Lung (tissue), 16 donors: ENCODE measurements around the gene SCFD1. TPM values are rescaled to one million over a fixed set of nuclear protein-coding genes. Genes with fewer than 3 reads are reported as not detected.

Experiments
- ATAC-seq: fragments of 200-7000 bp; cut with Tn5 transposase; one replicate; pipeline ENCODE4 v1.9.1; 2020; ENCODE audit warnings: moderate number of reproducible peaks; ENCODE audit not compliant: insufficient read depth, low FRiP score
- DNase-seq, 3 donors: peaks; one replicate each; pipeline ENCODE4 v3.0.0-alpha.2; 2013 to 2017
- H3K27ac ChIP-seq, 2 donors: one replicate each; pipeline ENCODE4 v1.5.1; 2013; ENCODE audit warnings: mild to moderate bottlenecking in 2 of 2, moderate library complexity in 2 of 2, control low read depth in 1 of 2, inconsistent platforms in 1 of 2, low read depth in 1 of 2, low read length in 1 of 2
- H3K27me3 ChIP-seq, 3 donors: one replicate each; pipeline ENCODE4 v1.5.1; 2013; ENCODE audit warnings: low read length in 2 of 3; ENCODE audit not compliant: control insufficient read depth in 3 of 3, insufficient read depth in 3 of 3
- H3K36me3 ChIP-seq, 4 donors: one replicate each; pipeline ENCODE4 v1.5.1; 2013; ENCODE audit warnings: low read length in 4 of 4, mild to moderate bottlenecking in 1 of 4, moderate library complexity in 1 of 4; ENCODE audit not compliant: control insufficient read depth in 4 of 4, insufficient read depth in 4 of 4
- H3K4me1 ChIP-seq, 5 donors: one replicate each; pipeline ENCODE4 v1.5.1; 2013; ENCODE audit warnings: low read length in 5 of 5, mild to moderate bottlenecking in 2 of 5, moderate library complexity in 1 of 5; ENCODE audit not compliant: control insufficient read depth in 5 of 5, insufficient read depth in 5 of 5
- H3K4me3 ChIP-seq: one replicate; pipeline ENCODE4 v1.5.1; 2013; ENCODE audit warnings: mild to moderate bottlenecking, control low read depth, moderate library complexity
- H3K9ac ChIP-seq, 2 donors: one replicate each; pipeline ENCODE4 v1.5.1; 2013; ENCODE audit warnings: low read length in 2 of 2, control low read depth in 1 of 2; ENCODE audit not compliant: insufficient read depth in 1 of 2
- H3K9me3 ChIP-seq, 4 donors: one replicate each; pipeline ENCODE4 v1.5.1; 2013; ENCODE audit warnings: low read length in 3 of 4, mild to moderate bottlenecking in 1 of 4, moderate library complexity in 1 of 4; ENCODE audit not compliant: control insufficient read depth in 4 of 4, insufficient read depth in 3 of 4
- WGBS, 2 donors: extraction: QIAGEN DNeasy Blood & Tissue Kit; methylation state at CpG; one replicate each; pipeline ENCODE4 v1.1.7; 2013; 5-methylcytosine and 5-hydroxymethylcytosine counted together
- long read RNA-seq, 5 donors: transcript quantifications; one replicate each; lab custom pipeline, GENCODE V29; 2026
- polyA plus RNA-seq, 2 donors: library from polyadenylated mRNA; stranded (reverse); fragments of 200-250 nt; gene quantifications; one replicate each; pipeline ENCODE4 v1.2.1, GENCODE V29; 2013
- total RNA-seq, 2 donors: library from RNA; depleted of rRNA in 1 of 2; stranded (reverse); fragments of >200 nt in 1 of 2; gene quantifications; one replicate each; pipeline ENCODE4 v1.2.1, GENCODE V29; 2014 to 2021
- TF ChIP-seq, protein P1 (sequence below): IDR thresholded peaks from 2 replicates; pipeline ENCODE4 v1.5.1; 2012; ENCODE audit warnings: mild to moderate bottlenecking; ENCODE audit errors: control extremely low read depth, extremely low read depth
- donor health status: control.
- donor health status: control.
- donor health status: Bipolar disorder and iron deficiency.
- donor health status: healthy.
- donor health status: DM: yes; HTN: yes; CAD: no.

Gene SCFD1, protein sequence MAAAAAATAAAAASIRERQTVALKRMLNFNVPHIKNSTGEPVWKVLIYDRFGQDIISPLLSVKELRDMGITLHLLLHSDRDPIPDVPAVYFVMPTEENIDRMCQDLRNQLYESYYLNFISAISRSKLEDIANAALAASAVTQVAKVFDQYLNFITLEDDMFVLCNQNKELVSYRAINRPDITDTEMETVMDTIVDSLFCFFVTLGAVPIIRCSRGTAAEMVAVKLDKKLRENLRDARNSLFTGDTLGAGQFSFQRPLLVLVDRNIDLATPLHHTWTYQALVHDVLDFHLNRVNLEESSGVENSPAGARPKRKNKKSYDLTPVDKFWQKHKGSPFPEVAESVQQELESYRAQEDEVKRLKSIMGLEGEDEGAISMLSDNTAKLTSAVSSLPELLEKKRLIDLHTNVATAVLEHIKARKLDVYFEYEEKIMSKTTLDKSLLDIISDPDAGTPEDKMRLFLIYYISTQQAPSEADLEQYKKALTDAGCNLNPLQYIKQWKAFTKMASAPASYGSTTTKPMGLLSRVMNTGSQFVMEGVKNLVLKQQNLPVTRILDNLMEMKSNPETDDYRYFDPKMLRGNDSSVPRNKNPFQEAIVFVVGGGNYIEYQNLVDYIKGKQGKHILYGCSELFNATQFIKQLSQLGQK
- 100 to 1,000 TPM in 1 of 2 donors, 10 to 100 TPM in 1; 77.1 to 232 TPM for total RNA-seq
- polyA plus RNA-seq: 10 to 100 TPM; 36.5 to 98.3 TPM
- long read RNA-seq, donor 1, transcript SCFD1-203 (25 exons, 2,359 nt): major isoform, 5 of 21 reads
- long read RNA-seq, donor 1, partial matches to known transcripts: 9 of 21 reads
- long read RNA-seq, donor 1, other reads (novel, unspliced or antisense): 0 of 21 reads
- long read RNA-seq, donor 2, partial matches to known transcripts: 0 of 2 reads
- long read RNA-seq, donor 2, other reads (novel, unspliced or antisense): 0 of 2 reads
- long read RNA-seq, donor 3, partial matches to known transcripts: 0 of 3 reads
- long read RNA-seq, donor 3, other reads (novel, unspliced or antisense): 0 of 3 reads
- long read RNA-seq, donor 4, transcript SCFD1-209 (2 exons, 574 nt): major isoform, 6 of 17 reads
- long read RNA-seq, donor 4, partial matches to known transcripts: 6 of 17 reads
- long read RNA-seq, donor 4, other reads (novel, unspliced or antisense): 0 of 17 reads
- long read RNA-seq, donor 5, partial matches to known transcripts: 0 of 10 reads
- long read RNA-seq, donor 5, other reads (novel, unspliced or antisense): 0 of 10 reads

DNA sequence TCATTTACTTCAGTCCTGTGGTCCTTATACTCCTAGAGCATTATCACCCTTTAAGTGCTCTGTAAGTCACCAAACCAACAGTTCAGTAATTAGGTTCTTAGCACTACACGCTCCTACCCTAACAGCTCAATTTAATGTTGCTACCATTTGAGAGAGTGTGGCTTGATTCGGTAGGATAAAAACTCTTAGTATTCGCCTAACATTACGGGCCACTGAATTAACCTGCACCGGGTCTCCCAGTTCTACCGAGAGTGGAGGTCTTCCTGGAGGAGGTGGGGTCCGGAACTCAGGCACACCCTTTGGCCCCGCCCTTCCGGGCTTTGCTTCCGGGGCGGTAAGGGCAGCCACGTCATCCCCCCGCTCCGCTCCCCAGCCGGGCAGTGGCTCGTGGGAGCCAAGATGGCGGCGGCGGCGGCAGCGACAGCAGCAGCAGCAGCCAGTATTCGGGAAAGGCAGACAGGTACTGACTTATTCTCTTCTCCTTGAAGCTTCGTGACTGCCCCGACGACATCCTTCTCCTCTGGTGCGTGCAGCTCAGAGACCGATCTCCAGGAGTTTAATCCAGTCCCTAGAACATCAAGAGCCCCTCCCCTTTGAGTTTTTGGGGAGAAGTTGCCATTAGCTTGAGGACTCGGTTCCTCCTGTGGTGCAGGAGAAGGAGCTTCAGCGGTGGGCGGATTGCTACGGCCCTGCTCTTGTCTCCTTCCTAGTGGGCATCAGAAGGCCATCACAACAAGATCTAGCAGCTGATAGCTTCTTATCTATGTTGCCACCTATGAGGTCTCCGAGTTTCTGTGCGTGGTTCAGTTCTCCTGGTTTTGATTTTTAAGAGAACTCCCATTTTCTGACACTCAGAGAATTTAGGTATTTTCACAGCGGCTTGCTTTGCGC, at the start of gene SCFD1:
Gene SCFD1, plus strand, starts transcription at position 380 of the 891 bp plus-strand sequence. Its CDS starts 20 bp downstream, at position 400.
- TF ChIP-seq, protein P1, sequence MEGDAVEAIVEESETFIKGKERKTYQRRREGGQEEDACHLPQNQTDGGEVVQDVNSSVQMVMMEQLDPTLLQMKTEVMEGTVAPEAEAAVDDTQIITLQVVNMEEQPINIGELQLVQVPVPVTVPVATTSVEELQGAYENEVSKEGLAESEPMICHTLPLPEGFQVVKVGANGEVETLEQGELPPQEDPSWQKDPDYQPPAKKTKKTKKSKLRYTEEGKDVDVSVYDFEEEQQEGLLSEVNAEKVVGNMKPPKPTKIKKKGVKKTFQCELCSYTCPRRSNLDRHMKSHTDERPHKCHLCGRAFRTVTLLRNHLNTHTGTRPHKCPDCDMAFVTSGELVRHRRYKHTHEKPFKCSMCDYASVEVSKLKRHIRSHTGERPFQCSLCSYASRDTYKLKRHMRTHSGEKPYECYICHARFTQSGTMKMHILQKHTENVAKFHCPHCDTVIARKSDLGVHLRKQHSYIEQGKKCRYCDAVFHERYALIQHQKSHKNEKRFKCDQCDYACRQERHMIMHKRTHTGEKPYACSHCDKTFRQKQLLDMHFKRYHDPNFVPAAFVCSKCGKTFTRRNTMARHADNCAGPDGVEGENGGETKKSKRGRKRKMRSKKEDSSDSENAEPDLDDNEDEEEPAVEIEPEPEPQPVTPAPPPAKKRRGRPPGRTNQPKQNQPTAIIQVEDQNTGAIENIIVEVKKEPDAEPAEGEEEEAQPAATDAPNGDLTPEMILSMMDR: no peak
- peak within 1 kb of the TSS; percentile 46 to 93 for H3K27ac ChIP-seq

DNA sequence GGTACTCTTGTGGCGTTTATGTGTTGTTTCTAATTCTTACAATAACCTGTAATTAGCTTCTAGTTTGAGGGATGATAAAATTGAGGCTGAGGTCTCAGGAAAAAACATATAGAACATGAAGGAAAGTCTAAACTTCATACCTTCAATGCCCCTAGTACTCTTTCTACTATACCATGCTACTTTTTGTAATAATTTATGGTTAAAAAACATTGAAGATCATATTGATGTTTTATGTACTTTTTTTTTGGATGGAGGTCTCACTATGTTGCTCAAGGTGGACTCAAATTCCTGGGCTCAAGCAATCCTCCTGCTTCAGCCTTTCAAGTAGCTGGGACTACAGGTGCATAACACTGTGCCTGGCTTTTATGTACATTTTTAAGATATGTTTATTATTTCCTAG, 49.3 kb upstream of the SCFD1 start:
- H3K27me3 ChIP-seq: no peaks in the 10 kb centered on the region
- H3K36me3 ChIP-seq: peaks cover 0 to 2% (median 0%) of the 10 kb centered on the region in 4 donors
- WGBS, 2 donors: 90 to 100% methylated on average over 1 of the region's 1 CpG
- H3K27ac ChIP-seq: no peak overlapping the region
- DNase-seq: no peak
- H3K4me1 ChIP-seq: peaks cover 0 to 3% (median 0%) of the 10 kb centered on the region in 5 donors
- no peak overlapping the region for H3K4me3 ChIP-seq
- TF ChIP-seq, protein P1: no peak
- no peaks in the 10 kb centered on the region for H3K9me3 ChIP-seq
- ATAC-seq: no peak
- H3K9ac ChIP-seq: no peak overlapping the region

More for the DNA sequence above, at the start of gene SCFD1:
- peak within 1 kb of the TSS; percentile 76 for H3K4me3 ChIP-seq
- DNase-seq (peak; percentile 96 to 97 (median 96)), ATAC-seq (peak; percentile 99)
- no peaks in the 10 kb centered on the region for H3K27me3 ChIP-seq
- H3K4me1 ChIP-seq: peaks cover 7 to 10% (median 8%) of the 10 kb centered on the region in 5 donors
- 0% methylated on average over 35 of the region's 35 CpGs for WGBS, 2 donors
- H3K9ac ChIP-seq: peak within 1 kb of the TSS; percentile 96 to 97
- peaks cover 0 to 7% (median 3%) of the 10 kb centered on the region in 4 donors for H3K36me3 ChIP-seq
- H3K9me3 ChIP-seq: no peaks in the 10 kb centered on the region

DNA sequence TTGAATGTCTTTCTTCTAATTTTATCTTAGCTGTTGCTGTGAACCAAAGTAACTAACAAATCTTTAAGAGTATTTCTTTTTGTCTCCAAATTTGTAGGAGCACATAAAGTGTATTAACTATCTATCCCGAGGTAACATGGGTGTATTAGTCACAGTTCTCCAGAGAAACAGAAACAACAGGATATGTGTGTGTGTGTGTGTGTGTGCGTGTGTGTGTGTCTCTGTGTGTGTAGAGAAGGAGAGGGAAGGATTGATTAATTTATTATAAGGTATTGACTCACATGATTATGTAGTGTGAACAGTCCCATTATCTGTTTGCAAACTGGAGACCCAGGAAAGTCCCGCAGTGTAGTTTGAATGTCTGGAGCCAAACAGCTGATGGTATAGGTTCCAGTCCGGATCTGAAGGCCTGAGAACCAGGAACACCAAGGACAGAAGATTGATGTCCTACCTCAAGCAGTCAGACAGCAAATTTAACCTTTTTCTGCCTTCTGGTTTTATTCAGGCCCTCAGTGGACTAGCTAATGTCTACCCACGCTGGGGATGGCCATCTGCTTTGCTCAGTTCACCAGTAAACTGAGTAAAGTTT, 48.8 kb upstream of the SCFD1 start:
- DNase-seq (no peak), ATAC-seq (no peak)
- Histone ChIP-seq H3K4me3 (no peak overlapping the region), H3K9me3 (no peaks in the 10 kb centered on the region), H3K9ac (no peak overlapping the region), H3K4me1 (peaks cover 0 to 3% (median 0%) of the 10 kb centered on the region in 5 donors), H3K36me3 (peaks cover 0 to 2% (median 0%) of the 10 kb centered on the region in 4 donors), H3K27ac (no peak overlapping the region), H3K27me3 (no peaks in the 10 kb centered on the region)
- TF ChIP-seq, protein P1: no peak
- 85 to 86% methylated on average over 5 of the region's 5 CpGs for WGBS, 2 donors
